ENCODE data around the gene KISS1.

KISS1 gene

GRCh38 chr1:204217648-204218000, 21.3 kb upstream of the KISS1 start:
- DNase-seq: no peak

- DNase-seq: no peak
These were observed 20.8 kb upstream of the KISS1 start for GRCh38 chr1:204216880-204217647.

GRCh38 chr1:204216236-204216635, 19.9 kb upstream of the KISS1 start:
- DNase-seq: no peak

GRCh38 chr1:204213668-204214662, 17.7 kb upstream of the KISS1 start, which contains the start of gene GOLT1A:
Gene GOLT1A (minus strand): TSS chr1:204213988. CDS start chr1:204213906, 82 bp downstream.
- peak; percentile 79 for DNase-seq

GRCh38 chr1:204212715-204213114, 16.4 kb upstream of the KISS1 start:
- DNase-seq: no peak

GRCh38 chr1:204211046-204211445, 14.8 kb upstream of the KISS1 start:
- no peak for DNase-seq

- DNase-seq: peak; percentile 31
These were observed 10.9 kb upstream of the KISS1 start for GRCh38 chr1:204207136-204207616.

- DNase-seq: no peak
These were observed 9.8 kb upstream of the KISS1 start for GRCh38 chr1:204206121-204206520.

- no peak for DNase-seq
These were observed 9.2 kb upstream of the KISS1 start for GRCh38 chr1:204205486-204205885.

GRCh38 chr1:204204944-204205343, 8.7 kb upstream of the KISS1 start:
- DNase-seq: no peak

- DNase-seq: no peak
These were observed 7.0 kb upstream of the KISS1 start for GRCh38 chr1:204203206-204203767.

GRCh38 chr1:204202481-204202880, 6.2 kb upstream of the KISS1 start:
- DNase-seq: no peak

- DNase-seq: no peak
These were observed 5.2 kb upstream of the KISS1 start for GRCh38 chr1:204201348-204202040.

- DNase-seq: no peak
These were observed 3.3 kb upstream of the KISS1 start for GRCh38 chr1:204199579-204199978.

GRCh38 chr1:204198348-204199340, 2.4 kb upstream of the KISS1 start:
- DNase-seq: peak; percentile 70

GRCh38 chr1:204197068-204197467, 777 bp upstream of the KISS1 start:
- no peak for DNase-seq

- no peak for DNase-seq
These were observed 1.5 kb downstream of the KISS1 start for GRCh38 chr1:204194771-204195170.

GRCh38 chr1:204194080-204194479, 2.2 kb downstream of the KISS1 start:
- DNase-seq: no peak

GRCh38 chr1:204192589-204193352, 3.5 kb downstream of the KISS1 start:
- no peak for DNase-seq

- DNase-seq: no peak
These were observed 4.2 kb downstream of the KISS1 start for GRCh38 chr1:204192046-204192445.

All from fibroblast of skin of scalp (primary cell).